ENCODE data around the gene NSD2. TPM values are rescaled to one million over a fixed set of nuclear protein-coding genes. Genes with fewer than 3 reads are reported as not detected.

NSD2 gene
- total RNA-seq, 1 experiment from 2014 or later: 136 TPM

DNA sequence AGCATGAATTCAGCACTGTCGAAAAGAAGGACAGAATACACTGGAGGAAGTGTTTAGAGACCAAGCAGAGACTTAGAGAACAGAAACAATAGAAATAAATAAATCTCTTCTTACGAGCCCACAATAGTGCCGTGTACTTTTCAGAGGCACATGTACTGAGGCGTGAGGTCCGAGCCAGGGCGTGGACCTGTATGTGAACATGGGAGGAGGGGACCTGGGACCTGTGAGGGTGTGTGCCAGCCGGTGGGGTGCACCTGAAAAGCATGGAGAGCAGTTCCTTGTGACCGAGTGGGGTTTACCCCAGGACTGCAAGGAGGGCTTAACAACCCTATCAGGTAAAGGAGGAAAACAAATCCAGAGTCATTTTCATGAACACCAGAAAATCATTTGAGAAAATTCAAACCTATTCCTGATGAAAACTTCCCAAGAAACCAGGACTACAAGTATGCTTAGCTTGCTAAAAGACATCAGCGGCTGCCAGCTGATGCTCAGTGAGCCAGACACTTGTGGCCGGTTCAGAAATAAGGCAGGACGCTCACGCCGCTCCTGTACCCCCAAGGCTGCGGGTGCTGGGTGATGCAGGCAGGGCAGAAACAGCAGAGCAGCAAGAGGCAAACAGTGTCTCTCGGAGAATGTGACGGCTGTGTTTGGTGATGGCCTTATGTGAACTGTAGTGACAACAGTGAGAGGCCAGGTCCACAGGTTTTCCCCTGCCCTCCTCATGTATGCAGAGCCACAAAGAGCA is 100.4 kb downstream of the NSD2 start:
- no peak overlapping the region for H2AFZ ChIP-seq (ENCODE audit: low read length)
- no peak overlapping the region for H3T11ph ChIP-seq (ENCODE audit: low read length)
- H3K23ac ChIP-seq (ENCODE audit: insufficient read length, low read depth, low read length): no peak overlapping the region
- no peak overlapping the region for H4K91ac ChIP-seq (ENCODE audit: insufficient read length, low read depth, low read length)
- no peak overlapping the region for H3K18ac ChIP-seq (ENCODE audit: insufficient read length, low read depth, low read length)
- H2BK12ac ChIP-seq (ENCODE audit: insufficient read length, low read depth, low read length): no peak overlapping the region
- WGBS (ENCODE audit: extremely low coverage, insufficient read length, low lambda C conversion rate): no CpG with 5 or more reads among the region's 16 CpGs
- peaks cover 24 to 76% (median 76%) of the 10 kb centered on the region in 3 experiments; a peak in 6 of 7 replicates for H3K36me3 Mint-ChIP-seq (ENCODE audit: insufficient read depth in 1 of 3, low read depth in 3 of 3)
- TF ChIP-seq, protein P1, sequence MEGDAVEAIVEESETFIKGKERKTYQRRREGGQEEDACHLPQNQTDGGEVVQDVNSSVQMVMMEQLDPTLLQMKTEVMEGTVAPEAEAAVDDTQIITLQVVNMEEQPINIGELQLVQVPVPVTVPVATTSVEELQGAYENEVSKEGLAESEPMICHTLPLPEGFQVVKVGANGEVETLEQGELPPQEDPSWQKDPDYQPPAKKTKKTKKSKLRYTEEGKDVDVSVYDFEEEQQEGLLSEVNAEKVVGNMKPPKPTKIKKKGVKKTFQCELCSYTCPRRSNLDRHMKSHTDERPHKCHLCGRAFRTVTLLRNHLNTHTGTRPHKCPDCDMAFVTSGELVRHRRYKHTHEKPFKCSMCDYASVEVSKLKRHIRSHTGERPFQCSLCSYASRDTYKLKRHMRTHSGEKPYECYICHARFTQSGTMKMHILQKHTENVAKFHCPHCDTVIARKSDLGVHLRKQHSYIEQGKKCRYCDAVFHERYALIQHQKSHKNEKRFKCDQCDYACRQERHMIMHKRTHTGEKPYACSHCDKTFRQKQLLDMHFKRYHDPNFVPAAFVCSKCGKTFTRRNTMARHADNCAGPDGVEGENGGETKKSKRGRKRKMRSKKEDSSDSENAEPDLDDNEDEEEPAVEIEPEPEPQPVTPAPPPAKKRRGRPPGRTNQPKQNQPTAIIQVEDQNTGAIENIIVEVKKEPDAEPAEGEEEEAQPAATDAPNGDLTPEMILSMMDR (conservative IDR thresholded peaks at IDR 0.05): no peak
- H2BK5ac ChIP-seq (ENCODE audit: insufficient read length, low read length): no peak overlapping the region
- no peaks in the 10 kb centered on the region for H3K27me3 Mint-ChIP-seq (ENCODE audit: low read depth)
- no peaks in the 10 kb centered on the region for H3K9me3 ChIP-seq (ENCODE audit: control insufficient read depth, low read depth, low read length)
- H3K14ac ChIP-seq (ENCODE audit: insufficient read depth, low read length): no peak overlapping the region
- peak overlapping the region in 2 of 3 experiments; percentile 8; a peak in 3 of 7 replicates for H3K27ac Mint-ChIP-seq
- no peak overlapping the region for H3K4me2 ChIP-seq (ENCODE audit: insufficient read depth, insufficient read length, low read length)
- no peak overlapping the region for H2BK120ac ChIP-seq (ENCODE audit: low read depth, low read length, poor library complexity, severe bottlenecking)
- H3K79me1 ChIP-seq (ENCODE audit: insufficient read depth, low read depth, low read length, poor library complexity, severe bottlenecking): no peaks in the 10 kb centered on the region
- no peaks in the 10 kb centered on the region for H3K23me2 ChIP-seq (ENCODE audit: insufficient read length, low read depth, low read length, poor library complexity, severe bottlenecking)
- H3K4me1 ChIP-seq (ENCODE audit: insufficient read depth, low read length): no peaks in the 10 kb centered on the region
- H3K27ac ChIP-seq (ENCODE audit: insufficient read length, low read depth, low read length): no peak overlapping the region
- no peak overlapping the region for H4K5ac ChIP-seq (ENCODE audit: insufficient read length, low read depth, low read length)
- H3K4me1 Mint-ChIP-seq: no peaks in the 10 kb centered on the region
- H3K27me3 ChIP-seq (ENCODE audit: insufficient read depth, low read length): no peaks in the 10 kb centered on the region
- no peak overlapping the region for H2AK5ac ChIP-seq (ENCODE audit: insufficient read length, low read length)
- H3K56ac ChIP-seq (ENCODE audit: insufficient read length, low read depth, low read length): no peak overlapping the region
- H2BK20ac ChIP-seq (ENCODE audit: low read depth, low read length, poor library complexity, severe bottlenecking): no peak overlapping the region
- no peak overlapping the region for H3K9ac ChIP-seq (ENCODE audit: extremely low read depth, insufficient read length, low read length)
- H3K4ac ChIP-seq (ENCODE audit: low read depth, low read length): no peak overlapping the region
- no peak overlapping the region for H3K4me3 Mint-ChIP-seq
- no peak overlapping the region for H4K8ac ChIP-seq (replicated peaks; ENCODE audit: insufficient read length, low read depth, low read length)
- H3K79me2 ChIP-seq (ENCODE audit: insufficient read depth, low read length): no peaks in the 10 kb centered on the region
- H2BK15ac ChIP-seq (ENCODE audit: low read depth, low read length): no peak overlapping the region
- no peak for DNase-seq
- no peaks in the 10 kb centered on the region for H3K9me3 Mint-ChIP-seq
- no peaks in the 10 kb centered on the region for H4K20me1 ChIP-seq (ENCODE audit: control insufficient read depth, insufficient read depth, insufficient read length)

All from H9 (cell line).